H1 (cell line): ENCODE results near the gene C2orf80. TPM values are rescaled to one million over a fixed set of nuclear protein-coding genes. Genes with fewer than 3 reads are reported as not detected.

Experiments used
- CEBPB ChIP-seq: IDR thresholded peaks from 2 replicates; pipeline ENCODE4 v1.6.1; 2012; ENCODE audit warnings: low read depth, low read length
- CTBP2 ChIP-seq: IDR thresholded peaks from 2 replicates; pipeline ENCODE4 v1.7.0; 2011; ENCODE audit warnings: borderline replicate concordance, mild to moderate bottlenecking, moderate library complexity, mixed read lengths, low read length; ENCODE audit not compliant: insufficient read depth, insufficient read length
- EZH2 ChIP-seq: fragments of 200-600 bp; sonication (generic); IDR thresholded peaks from 2 replicates; pipeline ENCODE4 v1.7.1; 2012; ENCODE audit warnings: low read depth, mild to moderate bottlenecking, moderate library complexity, low read length, inconsistent platforms; ENCODE audit not compliant: severe bottlenecking
- HDAC2 ChIP-seq, 2 experiments: fragments of 300-600 bp in 1 of 2; sonication (generic) in 1 of 2; IDR thresholded peaks; 2 replicates each; pipeline ENCODE4 v1.6.1; 2011 to 2012; ENCODE audit warnings: low read depth in 2 of 2, low read length in 2 of 2, mild to moderate bottlenecking in 2 of 2, moderate library complexity in 2 of 2, borderline replicate concordance in 1 of 2, inconsistent platforms in 1 of 2
- MAFK ChIP-seq: IDR thresholded peaks from 2 replicates; pipeline ENCODE4 v1.6.1; 2012; ENCODE audit warnings: low read depth, mild to moderate bottlenecking, improper control_type of control experiment, low read length
- polyA plus RNA-seq, 7 experiments: library from polyadenylated mRNA; depleted of rRNA in 3 of 7; stranded (reverse) in 5 of 7; unstranded in 2 of 7; fragments of >200 nt in 5 of 7; fragments of 200-250 nt in 2 of 7; gene quantifications; 1 replicate in 5 of 7; 2 replicates in 1 of 7; 4 replicates in 1 of 7; pipeline versions ENCODE4 v1.2.1 to v1.2.3, GENCODE V29; 2011 to 2013; ENCODE audit warnings: missing spikeins in 2 of 7, mixed read lengths in 2 of 7
- total RNA-seq: library from RNA; stranded (reverse); fragmentation: NEBNext Ultra II Directional; extraction: Animal tissue kit (Norgen Biotek cat#: 25700); gene quantifications from 2 replicates; pipeline ENCODE4 v1.2.1, GENCODE V29; 2021
- TF ChIP-seq, protein P1 (sequence below): IDR thresholded peaks from 2 replicates; pipeline ENCODE4 v1.6.1; 2011; ENCODE audit warnings: low read length, improper control_type of control experiment

C2orf80 gene
- total and polyA plus RNA-seq, 2 of the 8 experiments (the other 6 are each of a cell fraction or from before 2014, with no cell fraction given) = 0.97 to 1.1 TPM

DNA sequence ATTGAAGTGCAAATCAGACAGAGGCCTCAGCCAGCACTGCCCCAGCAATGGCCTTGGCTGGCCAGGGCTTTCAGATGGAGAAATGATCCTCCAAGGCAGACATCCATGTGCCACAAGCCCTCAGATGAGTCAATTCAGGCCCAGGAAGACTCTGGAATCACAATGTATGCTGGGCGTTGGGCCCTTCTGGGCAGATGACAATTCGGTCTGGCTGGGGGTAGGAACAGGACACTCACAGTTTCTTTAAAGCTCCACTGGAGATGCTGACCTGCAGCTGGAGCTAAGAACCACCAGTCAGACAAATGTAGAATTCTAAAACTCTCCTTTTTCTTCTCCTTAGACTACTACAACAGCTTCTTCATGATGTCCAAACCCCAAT is 53.1 kb downstream of the C2orf80 start (continued):
- TF ChIP-seq CTBP2 = no peak
- TF ChIP-seq HDAC2 (IDR thresholded peaks at IDR 0.05; ENCODE audit: borderline replicate concordance in 1 of 2, low read depth in 2 of 2, low read length in 2 of 2) = no peak
- no peak for TF ChIP-seq EZH2
- TF ChIP-seq MAFK = no peak
- TF ChIP-seq, protein P1, sequence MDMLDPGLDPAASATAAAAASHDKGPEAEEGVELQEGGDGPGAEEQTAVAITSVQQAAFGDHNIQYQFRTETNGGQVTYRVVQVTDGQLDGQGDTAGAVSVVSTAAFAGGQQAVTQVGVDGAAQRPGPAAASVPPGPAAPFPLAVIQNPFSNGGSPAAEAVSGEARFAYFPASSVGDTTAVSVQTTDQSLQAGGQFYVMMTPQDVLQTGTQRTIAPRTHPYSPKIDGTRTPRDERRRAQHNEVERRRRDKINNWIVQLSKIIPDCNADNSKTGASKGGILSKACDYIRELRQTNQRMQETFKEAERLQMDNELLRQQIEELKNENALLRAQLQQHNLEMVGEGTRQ = no peak
- no peak for TF ChIP-seq CEBPB
